Measurements from ENCODE around the gene PNPT1. TPM values are rescaled to one million over a fixed set of nuclear protein-coding genes. Genes with fewer than 3 reads are reported as not detected.
"Not testable (repeated sequence)": the region's sequence is repeated elsewhere in the genome, so short reads cannot be mapped to it uniquely, and the experiment has no call there.

PNPT1 gene
- total and polyA plus RNA-seq, 10 of the 15 experiments (the other 5 are each of a cell fraction or from before 2014, with no cell fraction given) = 34.2 to 67.7 (median 43.3) TPM

- 44% methylated on average over 4 of the region's 4 CpGs for WGBS (ENCODE audit: insufficient coverage, insufficient replicate concordance, low lambda C conversion rate, missing lambda C conversion rate)
- no peak overlapping the region for H2AFZ ChIP-seq (ENCODE audit: control insufficient read depth, low read depth, low read length)
- no peaks in the 10 kb centered on the region for H3K4me1 ChIP-seq (ENCODE audit: control insufficient read depth, insufficient read depth, low read length)
- in situ Hi-C loops (cut with MboI) (loop anchor here (5.0 to 25.0 kb wide), 2 partner anchors 417 to 1797 kb away; no protein-coding TSS in a partner anchor), intact Hi-C loops (cut with micrococcal nuclease; ENCODE audit: unreplicated experiment) (no loop called here)
- ATAC-seq = no peak
- no peaks in the 10 kb centered on the region; a peak in 2 of 4 replicates for H3K27me3 ChIP-seq (replicated peaks in 1 of 2; ENCODE audit: control insufficient read depth in 2 of 2, insufficient read depth in 2 of 2, low read length in 1 of 2)
- H4K20me1 ChIP-seq (ENCODE audit: control insufficient read depth, insufficient read depth) = no peaks in the 10 kb centered on the region
- H3K27ac ChIP-seq (ENCODE audit: control insufficient read depth, insufficient read depth) = no peak overlapping the region
- H3K9me3 ChIP-seq (replicated peaks; ENCODE audit: control insufficient read depth, insufficient read depth, low read length) = no peaks in the 10 kb centered on the region
- ChIA-PET RAD21 (ENCODE audit: unreplicated experiment) (no interaction called here), POLR2A (no interaction called here), CTCF (interaction anchor here (1.3 to 1.4 kb wide), 2 partner anchors 245 to 248 kb away, joined by 7 to 8 read pairs; no protein-coding TSS in a partner anchor), SMC1A (ENCODE audit: uncharacterized antibody, unreplicated experiment) (no interaction called here)
- no TSS peak for BruUV-seq (replicated peaks)
- H3K79me2 ChIP-seq (ENCODE audit: control insufficient read depth, insufficient read depth, low read length) = no peaks in the 10 kb centered on the region
- H3K36me3 ChIP-seq (ENCODE audit: control insufficient read depth in 2 of 2, insufficient read depth in 2 of 2, low read length in 1 of 2) = no peaks in the 10 kb centered on the region
- no peak overlapping the region for H3K4me3 ChIP-seq
- TF ChIP-seq NFYA (IDR thresholded peaks at IDR 0.05; ENCODE audit: borderline replicate concordance, low read depth, low read length) (no peak), MLLT1 (IDR thresholded peaks at IDR 0.05) (no peak), NR2C2 (IDR thresholded peaks at IDR 0.05; ENCODE audit: borderline replicate concordance, control insufficient read depth, insufficient read length, low read depth) (no peak), CHD1 (IDR thresholded peaks at IDR 0.05; ENCODE audit: low read depth, low read length) (no peak), IRF4 (IDR thresholded peaks at IDR 0.05; ENCODE audit: low read depth, low read length) (no peak), POLR2AphosphoS2 (IDR thresholded peaks at IDR 0.05; ENCODE audit: low read depth, low read length) (no peak), MEF2B (IDR thresholded peaks at IDR 0.05; ENCODE audit: partially characterized antibody, poor library complexity, severe bottlenecking) (no peak), ZBED1 (IDR thresholded peaks at IDR 0.05; ENCODE audit: borderline replicate concordance) (no peak)
- no peak for DNase-seq (ENCODE audit: low read depth, low spot score)
- FAIRE-seq = no peak
- no peak overlapping the region for H3K4me2 ChIP-seq (ENCODE audit: control insufficient read depth, insufficient read depth)
- H3K9ac ChIP-seq (ENCODE audit: control insufficient read depth, insufficient read depth, low read length) = no peak overlapping the region
Observed at GRCh38 chr2:55715626-55716025, 22.0 kb upstream of the PNPT1 start.

- DNase-seq (ENCODE audit: low read depth, low spot score); H4K20me1 ChIP-seq (ENCODE audit: control insufficient read depth, insufficient read depth); FAIRE-seq; BruUV-seq (replicated peaks); POLR2A ChIA-PET; H3K4me2 ChIP-seq (ENCODE audit: control insufficient read depth, insufficient read depth); H3K4me3 ChIP-seq; H3K9me3 ChIP-seq (replicated peaks; ENCODE audit: control insufficient read depth, insufficient read depth, low read length); H3K27ac ChIP-seq (ENCODE audit: control insufficient read depth, insufficient read depth); SMC1A ChIA-PET (ENCODE audit: uncharacterized antibody, unreplicated experiment); H3K9ac ChIP-seq (ENCODE audit: control insufficient read depth, insufficient read depth, low read length); H3K36me3 ChIP-seq (ENCODE audit: control insufficient read depth in 2 of 2, insufficient read depth in 2 of 2, low read length in 1 of 2); H2AFZ ChIP-seq (ENCODE audit: control insufficient read depth, low read depth, low read length); H3K4me1 ChIP-seq (ENCODE audit: control insufficient read depth, insufficient read depth, low read length); ATAC-seq; intact Hi-C loops (cut with micrococcal nuclease; ENCODE audit: unreplicated experiment); RAD21 ChIA-PET (ENCODE audit: unreplicated experiment); H3K27me3 ChIP-seq (replicated peaks in 1 of 2; ENCODE audit: control insufficient read depth in 2 of 2, insufficient read depth in 2 of 2, low read length in 1 of 2); H3K79me2 ChIP-seq (ENCODE audit: control insufficient read depth, insufficient read depth, low read length): not testable (repeated sequence)
- in situ Hi-C loops (cut with MboI) = loop anchor here (5.0 to 25.0 kb wide), 2 partner anchors 417 to 1797 kb away; no protein-coding TSS in a partner anchor
- CTCF ChIA-PET = interaction anchor here (1.3 to 1.4 kb wide), 2 partner anchors 246 to 248 kb away, joined by 7 to 8 read pairs; no protein-coding TSS in a partner anchor
- 46% methylated on average over 3 of the region's 3 CpGs for WGBS (ENCODE audit: insufficient coverage, insufficient replicate concordance, low lambda C conversion rate, missing lambda C conversion rate)
Observed at GRCh38 chr2:55715178-55715577, 21.5 kb upstream of the PNPT1 start.
